Prostate gland (tissue), 2 donors: Measurements from ENCODE around the gene KCNQ1.

Source experiments
- CTCF ChIP-seq, 4 experiments: fragments of 200-600 bp in 2 of 4; fragments of 450-650 bp in 2 of 4; sonication (generic) in 2 of 4; IDR thresholded peaks; 1 replicate in 3 of 4; 2 replicates in 1 of 4; pipeline ENCODE4 v1.5.1; 2016 to 2019; ENCODE audit warnings: antibody characterized with exemption in 4 of 4, mild to moderate bottlenecking in 2 of 4, moderate library complexity in 2 of 4
- POLR2A ChIP-seq: fragments of 450-650 bp; IDR thresholded peaks from one replicate; pipeline ENCODE4 v1.6.1; 2016; ENCODE audit warnings: antibody characterized with exemption, mild to moderate bottlenecking

- TF ChIP-seq CTCF (IDR thresholded peaks at IDR 0.05) (no peak), POLR2A (no peak)
Measured at GRCh38 chr11:2745511-2745910, 300.7 kb downstream of the KCNQ1 start.
